Measurements from ENCODE around the gene DDRGK1. TPM values are rescaled to one million over a fixed set of nuclear protein-coding genes. Genes with fewer than 3 reads are reported as not detected.

The DDRGK1 gene
- total RNA-seq, 1 experiment from 2014 or later = 97.7 TPM

DNA sequence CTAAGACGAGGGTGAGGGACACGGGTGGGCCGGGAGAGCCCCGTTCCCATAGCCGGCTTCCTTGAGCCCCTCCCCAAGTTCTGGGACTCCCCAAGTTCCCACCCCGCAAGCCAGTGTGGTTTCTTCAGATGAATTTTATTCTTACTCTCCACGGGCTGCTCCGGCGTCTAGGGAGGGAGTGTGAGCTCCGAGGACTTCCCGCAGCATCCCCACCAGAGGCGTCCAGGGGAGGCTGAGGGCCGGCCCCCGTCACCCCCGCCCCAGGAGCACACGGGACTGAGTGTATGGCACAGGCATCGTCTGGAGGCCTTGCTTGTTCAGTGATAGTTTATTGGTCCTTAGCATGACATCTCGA lies 44.5 kb upstream of the DDRGK1 start:
- no peak for ATAC-seq
- Histone ChIP-seq H3K4me3 (ENCODE audit: low read length) (no peak overlapping the region), H3K4me2 (ENCODE audit: low read length) (no peak overlapping the region), H4K20me1 (ENCODE audit: low read length) (no peaks in the 10 kb centered on the region), H3K36me3 (ENCODE audit: low read depth, low read length) (no peaks in the 10 kb centered on the region), H3K4me1 (ENCODE audit: insufficient read depth, low read length) (no peaks in the 10 kb centered on the region), H3K27ac (ENCODE audit: low read length) (no peak overlapping the region), H3K9ac (ENCODE audit: low read length) (no peak overlapping the region), H2AFZ (ENCODE audit: low read length) (no peak overlapping the region), H3K9me3 (ENCODE audit: low read length) (no peaks in the 10 kb centered on the region), H3K27me3 (ENCODE audit: low read length) (no peaks in the 10 kb centered on the region), H3K9me2 (replicated peaks; ENCODE audit: low read length) (no peaks in the 10 kb centered on the region), H3F3A (ENCODE audit: low read length, unreplicated experiment) (no peaks in the 10 kb centered on the region), H3K79me2 (ENCODE audit: low read length) (no peaks in the 10 kb centered on the region)
- ChIA-PET CTCF (interaction anchor here (0.8 kb wide), 1 partner anchor 28 kb away, joined by 3 read pairs; no protein-coding TSS in a partner anchor), POLR2A (ENCODE audit: unreplicated experiment) (no interaction called here)
- no peak for TF ChIP-seq EZH2 (IDR thresholded peaks at IDR 0.05; ENCODE audit: low read length, unreplicated experiment)
- TF ChIP-seq, protein P1, sequence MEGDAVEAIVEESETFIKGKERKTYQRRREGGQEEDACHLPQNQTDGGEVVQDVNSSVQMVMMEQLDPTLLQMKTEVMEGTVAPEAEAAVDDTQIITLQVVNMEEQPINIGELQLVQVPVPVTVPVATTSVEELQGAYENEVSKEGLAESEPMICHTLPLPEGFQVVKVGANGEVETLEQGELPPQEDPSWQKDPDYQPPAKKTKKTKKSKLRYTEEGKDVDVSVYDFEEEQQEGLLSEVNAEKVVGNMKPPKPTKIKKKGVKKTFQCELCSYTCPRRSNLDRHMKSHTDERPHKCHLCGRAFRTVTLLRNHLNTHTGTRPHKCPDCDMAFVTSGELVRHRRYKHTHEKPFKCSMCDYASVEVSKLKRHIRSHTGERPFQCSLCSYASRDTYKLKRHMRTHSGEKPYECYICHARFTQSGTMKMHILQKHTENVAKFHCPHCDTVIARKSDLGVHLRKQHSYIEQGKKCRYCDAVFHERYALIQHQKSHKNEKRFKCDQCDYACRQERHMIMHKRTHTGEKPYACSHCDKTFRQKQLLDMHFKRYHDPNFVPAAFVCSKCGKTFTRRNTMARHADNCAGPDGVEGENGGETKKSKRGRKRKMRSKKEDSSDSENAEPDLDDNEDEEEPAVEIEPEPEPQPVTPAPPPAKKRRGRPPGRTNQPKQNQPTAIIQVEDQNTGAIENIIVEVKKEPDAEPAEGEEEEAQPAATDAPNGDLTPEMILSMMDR (conservative IDR thresholded peaks at IDR 0.05; ENCODE audit: low read depth, low read length) = no peak
- BruUV-seq (replicated peaks) = no TSS peak
- no peak for DNase-seq
- intact Hi-C loops (cut with micrococcal nuclease) = no loop called here

DNA sequence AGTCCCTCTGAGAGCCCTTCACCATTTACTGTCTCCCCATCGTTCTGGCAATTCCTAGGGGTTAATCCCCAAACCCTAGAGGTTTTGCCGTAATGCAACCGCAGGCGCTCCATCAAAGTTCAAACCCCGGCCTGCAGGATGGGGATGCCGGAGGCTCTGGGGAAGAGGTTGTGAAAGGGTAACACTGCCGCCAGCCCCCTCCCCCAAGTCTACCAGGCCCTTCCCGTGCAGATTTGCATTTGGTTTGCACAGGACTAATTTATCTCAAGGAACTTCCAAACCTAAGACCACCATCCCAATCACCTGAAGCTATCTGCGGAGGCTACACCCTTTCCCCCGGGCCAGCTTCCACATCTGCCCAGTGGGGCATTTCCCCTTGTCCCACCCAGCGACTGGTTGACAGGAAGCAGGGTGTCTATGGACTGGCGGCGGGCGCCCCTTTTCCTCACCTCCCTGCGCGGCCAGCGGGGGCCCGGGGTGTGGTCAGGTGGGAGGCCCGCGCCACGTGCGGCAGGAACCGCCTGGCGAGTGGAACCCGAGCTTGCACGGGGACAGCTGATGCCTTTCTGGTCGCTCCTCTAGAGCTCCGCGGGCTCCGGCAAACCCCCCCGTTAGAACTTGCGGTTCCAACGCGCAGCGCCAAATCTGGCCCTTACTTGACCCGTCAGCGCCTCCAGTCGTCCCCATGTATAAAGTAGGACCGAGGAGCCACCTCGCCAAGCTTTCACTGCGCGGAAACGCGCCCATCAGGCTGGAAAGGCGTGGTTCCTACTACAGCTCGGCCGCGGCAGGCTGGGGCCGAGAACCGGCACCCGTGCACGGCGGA lies 43.9 kb upstream of the DDRGK1 start:
- Histone ChIP-seq H3K4me3 (ENCODE audit: low read length) (no peak overlapping the region), H3K27ac (ENCODE audit: low read length) (no peak overlapping the region)

More for the DNA sequence above, 43.9 kb upstream of the DDRGK1 start:
- Histone ChIP-seq H3K27me3 (ENCODE audit: low read length) (no peaks in the 10 kb centered on the region), H3K9ac (ENCODE audit: low read length) (no peak overlapping the region), H3K4me1 (ENCODE audit: insufficient read depth, low read length) (no peaks in the 10 kb centered on the region), H3K9me2 (replicated peaks; ENCODE audit: low read length) (no peaks in the 10 kb centered on the region), H2AFZ (ENCODE audit: low read length) (no peak overlapping the region), H3F3A (ENCODE audit: low read length, unreplicated experiment) (no peaks in the 10 kb centered on the region), H3K4me2 (ENCODE audit: low read length) (no peak overlapping the region), H4K20me1 (ENCODE audit: low read length) (no peaks in the 10 kb centered on the region), H3K36me3 (ENCODE audit: low read depth, low read length) (no peaks in the 10 kb centered on the region), H3K79me2 (ENCODE audit: low read length) (no peaks in the 10 kb centered on the region), H3K9me3 (ENCODE audit: low read length) (no peaks in the 10 kb centered on the region)
- ATAC-seq (no peak), DNase-seq (no peak)
- BruUV-seq (replicated peaks) = no TSS peak
- TF ChIP-seq EZH2 (IDR thresholded peaks at IDR 0.05; ENCODE audit: low read length, unreplicated experiment) (no peak), EZH2phosphoT487 (IDR thresholded peaks at IDR 0.05; ENCODE audit: borderline replicate concordance, low read length) (no peak)
- TF ChIP-seq, protein P1 (conservative IDR thresholded peaks at IDR 0.05; ENCODE audit: low read depth, low read length) = no peak
- intact Hi-C loops (cut with micrococcal nuclease) = no loop called here
- ChIA-PET CTCF (interaction anchor here (0.5 to 0.6 kb wide), 2 partner anchors 30 to 186 kb away, joined by 3 read pairs; no protein-coding TSS in a partner anchor), POLR2A (ENCODE audit: unreplicated experiment) (interaction anchor here (0.5 to 0.6 kb wide), 2 partner anchors 16 to 18 kb away, joined by 3 to 5 read pairs; no protein-coding TSS in a partner anchor)
